GM21576 (cell line): ENCODE data around the gene UBE3B.
"Not testable (repeated sequence)": the region's sequence is repeated elsewhere in the genome, so short reads cannot be mapped to it uniquely, and the experiment has no call there.

Experiments
- ATAC-seq: cut with Tn5 transposase; IDR thresholded peaks from one replicate; pipeline ENCODE4 v1.9.1; 2021; ENCODE audit warnings: mild to moderate bottlenecking, moderate library complexity; ENCODE audit not compliant: unreplicated experiment

The UBE3B gene

GRCh38 chr12:109477185-109477962 is at the start of gene UBE3B, which contains the start of gene KCTD10:
Gene UBE3B (plus strand): TSS chr12:109477634. CDS start chr12:109483552, 5,918 bp downstream.
Gene KCTD10 (minus strand): TSS chr12:109477300. CDS start chr12:109477262, 38 bp downstream.
- peak; percentile 90 for ATAC-seq

GRCh38 chr12:109428037-109428629 is 49.3 kb upstream of the UBE3B start:
- no peak for ATAC-seq

- ATAC-seq: not testable (repeated sequence)
These were observed 48.6 kb upstream of the UBE3B start for GRCh38 chr12:109428804-109429203.

GRCh38 chr12:109430244-109430643 is 47.2 kb upstream of the UBE3B start:
- ATAC-seq: no peak

GRCh38 chr12:109432431-109432830 is 45.0 kb upstream of the UBE3B start:
- no peak for ATAC-seq

GRCh38 chr12:109432842-109433304 is 44.6 kb upstream of the UBE3B start:
- ATAC-seq: no peak

- no peak for ATAC-seq
These were observed 43.8 kb upstream of the UBE3B start for GRCh38 chr12:109433618-109434017.

GRCh38 chr12:109434582-109434981 is 42.9 kb upstream of the UBE3B start:
- no peak for ATAC-seq

GRCh38 chr12:109435428-109436187 is 41.8 kb upstream of the UBE3B start:
- no peak for ATAC-seq

- ATAC-seq: no peak
These were observed 41.3 kb upstream of the UBE3B start for GRCh38 chr12:109436188-109436560.

- ATAC-seq: no peak
These were observed 38.3 kb upstream of the UBE3B start for GRCh38 chr12:109439181-109439580.

- not testable (repeated sequence) for ATAC-seq
These were observed 37.5 kb upstream of the UBE3B start for GRCh38 chr12:109439951-109440350.

GRCh38 chr12:109440851-109441490 is 36.5 kb upstream of the UBE3B start:
- ATAC-seq: no peak

GRCh38 chr12:109443794-109444193 is 33.6 kb upstream of the UBE3B start:
- ATAC-seq: no peak

- no peak for ATAC-seq
These were observed 33.2 kb upstream of the UBE3B start for GRCh38 chr12:109444259-109444658.

- no peak for ATAC-seq
These were observed 32.2 kb upstream of the UBE3B start for GRCh38 chr12:109445191-109445609.

- no peak for ATAC-seq
These were observed 30.6 kb upstream of the UBE3B start for GRCh38 chr12:109446869-109447268.

GRCh38 chr12:109447482-109447881 is 30.0 kb upstream of the UBE3B start:
- ATAC-seq: no peak

- ATAC-seq: no peak
These were observed 29.2 kb upstream of the UBE3B start for GRCh38 chr12:109448272-109448671.

GRCh38 chr12:109448707-109449390 is 28.6 kb upstream of the UBE3B start:
- ATAC-seq: no peak
